NCI-H2171 treated with DMSO at 0.1 percent for 48 hours (cell line): ENCODE results near the gene PDILT.
"Not testable (repeated sequence)": the region's sequence is repeated elsewhere in the genome, so short reads cannot be mapped to it uniquely, and the experiment has no call there.

Experiments used
- DNase-seq: peaks from one replicate; lab custom pipeline; 2025; lab: John Stamatoyannopoulos, UW

Gene PDILT

DNA sequence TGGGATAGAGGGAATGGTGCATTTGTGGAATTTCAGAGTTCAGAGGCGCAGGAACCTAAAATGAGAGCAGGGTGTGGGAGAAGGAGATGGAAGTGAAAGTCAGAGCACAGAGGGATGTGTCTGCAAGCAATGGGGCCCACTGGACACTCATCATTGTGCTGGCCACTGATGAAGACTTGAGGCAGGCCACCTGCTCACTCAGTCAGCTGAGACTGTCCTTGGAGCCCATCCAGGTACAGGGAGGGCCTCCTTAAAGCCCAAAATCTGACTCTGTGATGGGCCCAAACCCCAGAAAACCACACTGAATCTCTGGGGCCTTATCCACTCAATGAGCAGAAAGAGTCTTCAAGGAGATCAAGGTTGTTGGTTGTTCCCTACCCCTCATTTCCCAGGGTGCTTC, 82.9 kb downstream of the PDILT start:
- no peak for DNase-seq

DNA sequence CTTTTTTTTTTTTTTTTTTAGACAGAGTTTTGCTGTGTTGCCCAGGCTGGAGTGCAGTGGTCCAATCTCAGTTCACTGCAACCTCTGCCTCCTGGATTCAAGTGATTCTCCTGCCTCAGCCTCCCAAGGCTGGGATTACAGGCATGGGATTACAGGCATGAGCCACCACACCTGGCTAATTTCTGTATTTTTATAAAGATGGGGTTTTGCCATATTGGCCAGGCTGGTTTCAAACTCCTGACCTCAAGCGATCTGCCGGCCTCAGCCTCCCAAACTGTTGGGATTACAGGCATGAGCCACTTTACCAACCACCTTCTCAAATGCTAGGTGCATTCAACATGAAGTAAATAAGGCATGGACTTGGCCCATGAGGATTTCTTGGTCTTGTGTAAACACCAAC, 83.5 kb downstream of the PDILT start:
- DNase-seq: not testable (repeated sequence)

DNA sequence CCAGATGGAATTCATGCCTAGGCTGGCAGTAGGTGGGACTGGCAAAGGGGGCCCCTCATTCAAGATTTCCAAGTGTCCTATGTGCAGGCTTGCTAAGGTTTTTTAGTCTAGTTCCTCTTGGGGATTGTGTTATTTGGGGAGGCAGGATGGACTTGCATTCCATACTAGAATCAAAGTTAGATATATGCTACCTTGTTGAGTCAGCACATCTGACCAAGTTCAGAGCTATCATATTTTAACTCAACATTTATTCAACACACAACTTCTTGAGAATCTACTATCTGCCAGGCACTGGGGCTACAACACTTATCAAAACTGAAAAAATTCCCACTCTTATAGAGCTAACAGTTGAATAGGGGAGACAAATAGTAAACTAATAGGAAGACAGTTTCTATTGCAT, 83.9 kb downstream of the PDILT start:
- DNase-seq: no peak

DNA sequence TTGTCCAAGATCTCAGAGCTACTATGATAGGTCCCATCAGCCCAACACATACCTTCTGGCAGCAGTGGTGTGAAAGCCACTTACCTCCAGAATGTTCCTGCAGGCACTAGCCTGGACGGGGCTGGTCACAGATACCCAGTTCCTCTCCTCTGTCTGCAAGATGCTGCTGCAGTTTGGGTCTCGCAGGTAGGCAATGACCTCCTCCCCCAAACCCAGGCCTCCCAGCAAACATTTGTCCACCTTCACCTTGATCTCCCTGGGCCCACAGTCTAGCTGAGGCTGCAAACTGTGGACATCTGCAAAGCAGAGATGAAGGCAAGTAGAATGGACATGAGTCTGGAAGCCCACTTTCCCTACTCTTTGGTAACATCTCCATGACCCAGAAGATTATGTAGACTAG, 84.4 kb downstream of the PDILT start:
- DNase-seq: no peak

DNA sequence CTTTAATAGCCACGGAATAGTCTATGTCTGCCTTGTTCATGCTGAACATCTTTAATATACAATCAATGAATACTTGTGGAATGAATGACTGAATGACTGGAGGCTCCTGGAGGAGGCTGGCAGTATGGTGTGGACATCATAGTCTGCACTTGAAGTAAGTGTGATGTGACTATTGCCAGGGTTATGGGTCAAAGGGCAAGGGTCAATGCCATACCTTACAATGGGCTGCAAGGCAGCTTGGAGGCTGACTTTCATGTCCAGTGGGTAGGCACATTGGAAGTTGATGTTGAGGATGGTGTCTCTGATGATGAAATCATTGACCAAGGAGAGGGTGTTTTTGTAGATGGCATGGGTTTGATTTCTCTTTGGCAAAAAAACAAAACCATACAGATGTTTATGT, 85.1 kb downstream of the PDILT start:
- no peak for DNase-seq

DNA sequence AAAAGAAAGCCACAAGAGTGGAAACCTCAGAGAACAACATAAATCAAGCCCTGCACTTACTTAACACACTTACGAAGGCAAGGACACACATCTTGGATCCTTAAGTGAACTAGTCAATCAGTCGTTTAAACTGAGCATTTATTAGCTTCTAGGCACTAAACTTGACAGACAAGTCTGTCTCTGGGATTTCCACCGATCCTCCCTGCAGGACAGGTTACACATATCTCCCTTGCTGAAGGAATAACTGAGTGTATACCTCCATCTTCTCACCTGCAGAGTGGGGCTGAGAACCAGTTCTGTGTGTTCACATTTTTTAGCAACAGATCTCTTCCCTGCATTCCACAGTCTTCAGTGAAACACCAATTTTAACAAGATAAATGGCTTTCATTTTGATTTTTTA, 86.1 kb downstream of the PDILT start:
- no peak for DNase-seq

DNA sequence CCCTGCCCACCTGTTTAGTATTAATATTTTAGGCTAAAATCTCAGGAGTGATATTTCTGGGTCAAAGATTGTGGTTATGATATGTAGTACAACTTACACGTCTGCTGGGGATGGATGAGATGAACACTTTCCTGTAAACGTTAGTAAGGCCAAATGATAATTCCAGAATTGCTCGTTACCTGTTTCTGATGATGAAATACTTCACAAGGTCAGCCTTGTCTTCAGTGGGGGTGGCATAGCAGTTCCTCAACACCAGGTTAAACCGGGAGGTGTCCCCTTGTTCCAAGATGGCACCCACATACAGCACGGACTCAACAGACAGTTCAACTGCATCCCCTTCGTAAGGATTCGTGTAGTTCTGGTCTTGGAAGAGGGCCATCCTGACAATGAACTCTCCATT, 86.5 kb downstream of the PDILT start:
- DNase-seq: no peak

DNA sequence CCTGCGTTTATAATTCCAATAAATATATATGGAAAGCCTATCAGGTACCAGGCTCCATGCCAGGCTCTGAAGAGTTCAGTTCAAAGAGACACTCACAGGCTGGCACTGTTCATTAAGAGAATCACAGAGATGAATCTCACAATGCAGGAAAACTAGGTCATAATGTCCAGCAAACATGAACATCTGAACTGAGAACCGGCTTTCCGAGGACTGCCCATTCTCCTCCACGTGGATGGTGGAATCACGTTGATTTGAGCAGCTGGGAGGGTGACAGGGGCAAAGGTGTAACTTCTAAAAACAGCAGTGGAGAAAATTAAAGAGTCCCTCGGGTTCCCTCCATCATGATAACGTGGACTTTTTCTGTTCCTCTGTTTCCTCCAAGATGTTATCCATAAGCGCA, 87.4 kb downstream of the PDILT start:
- DNase-seq: no peak

DNA sequence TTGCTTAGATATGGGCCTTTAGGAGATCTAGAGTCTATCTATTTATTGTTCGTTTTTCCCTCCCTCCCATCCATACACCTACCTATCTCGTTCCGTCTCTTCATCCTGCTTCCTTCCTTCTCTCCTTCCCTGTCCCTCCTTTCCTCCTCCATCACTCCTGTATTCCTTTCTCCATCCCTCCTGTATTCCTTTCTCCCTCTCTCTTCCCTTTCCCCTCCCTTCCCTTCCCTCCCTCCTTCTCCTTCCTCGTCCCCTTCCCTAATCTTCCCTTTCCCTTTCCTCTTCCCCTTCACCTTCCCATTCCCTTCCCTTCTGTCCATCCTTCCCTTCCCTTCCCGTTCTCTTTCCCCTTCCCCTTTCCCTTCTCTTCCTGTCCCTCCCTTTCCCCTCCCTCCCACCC, 87.8 kb downstream of the PDILT start:
- no peak for DNase-seq

DNA sequence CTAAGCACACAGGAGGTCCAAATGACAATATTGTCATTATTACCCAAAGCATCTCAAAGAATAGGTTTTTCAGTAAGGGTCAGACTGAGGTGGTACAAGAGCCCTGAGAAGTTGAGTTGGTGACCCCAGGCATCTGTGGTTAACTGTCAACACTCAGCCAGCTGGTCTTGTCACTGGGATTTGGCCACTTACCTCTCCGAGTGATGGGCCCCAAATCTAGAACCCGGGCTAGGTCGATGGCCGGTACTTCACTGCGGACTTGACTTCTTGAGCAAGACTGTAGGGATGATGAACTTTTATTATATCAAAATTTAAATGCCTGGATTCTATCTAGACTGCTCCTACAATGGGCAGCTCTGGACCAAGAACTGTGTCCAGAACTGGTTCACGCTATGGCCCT, 88.8 kb downstream of the PDILT start:
- DNase-seq: no peak

DNA sequence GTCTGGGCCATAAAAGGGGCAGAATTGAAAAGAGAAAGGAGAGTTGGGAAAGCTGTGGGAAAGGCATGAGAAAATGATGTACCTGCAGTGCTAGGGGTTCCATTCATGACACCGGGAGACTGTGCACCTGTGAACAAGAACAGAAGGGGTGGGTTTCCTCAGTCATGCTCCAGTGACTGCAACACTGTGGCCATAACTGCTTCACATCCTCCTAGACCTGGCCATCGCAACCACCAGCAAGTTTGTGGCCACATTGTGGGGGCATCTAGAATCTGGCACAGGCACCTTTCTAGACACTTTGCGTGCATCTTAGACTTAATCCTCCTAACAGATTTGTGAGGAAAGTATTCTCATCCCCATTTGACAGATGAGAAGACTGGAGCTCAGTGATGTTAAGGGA, 90.0 kb downstream of the PDILT start:
- no peak for DNase-seq

DNA sequence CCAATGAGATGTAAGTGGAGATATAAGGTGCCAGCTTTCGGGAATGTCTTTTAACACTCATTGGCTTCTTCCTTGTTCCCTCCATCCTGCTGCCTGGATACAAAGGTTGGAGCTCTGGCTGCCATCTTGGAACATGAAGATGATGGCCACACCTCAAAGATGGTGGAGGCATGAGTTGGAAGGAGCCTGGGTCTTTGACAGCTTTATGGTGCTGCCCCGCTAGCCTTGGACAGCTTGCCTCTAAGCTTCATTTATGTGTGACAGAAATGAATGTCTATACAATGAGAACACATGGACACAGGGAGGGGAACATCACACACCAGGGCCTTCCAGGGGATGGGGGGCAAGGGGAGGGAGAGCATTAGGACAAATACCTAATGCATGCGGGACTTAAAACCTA, 90.8 kb downstream of the PDILT start:
- no peak for DNase-seq

DNA sequence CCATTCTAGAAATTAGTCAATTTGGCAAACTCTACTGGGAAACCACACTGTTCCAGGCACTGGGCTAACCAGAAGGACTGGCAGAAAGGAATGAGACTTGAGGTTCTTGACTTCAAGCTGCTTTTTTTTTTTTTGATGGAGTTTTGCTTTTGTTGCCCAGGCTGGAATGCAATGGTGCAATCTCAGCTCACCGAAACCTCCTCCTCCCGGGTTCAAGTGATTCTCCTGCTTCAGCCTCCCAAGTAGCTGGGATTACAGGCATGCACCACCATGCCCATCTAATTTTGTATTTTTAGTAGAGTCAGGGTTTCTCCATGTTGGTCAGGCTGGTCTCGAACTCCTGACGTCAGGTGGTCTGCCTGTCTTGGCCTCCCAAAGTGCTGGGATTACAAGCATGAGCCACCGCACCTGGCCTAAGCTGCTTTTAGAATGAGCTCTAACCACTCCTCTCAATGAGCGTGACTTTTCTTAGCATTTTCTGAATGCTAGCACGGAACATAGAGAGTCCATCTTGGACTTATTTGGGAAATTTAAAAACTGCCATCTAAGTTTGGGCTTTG, 91.9 kb downstream of the PDILT start:
- DNase-seq: not testable (repeated sequence)

DNA sequence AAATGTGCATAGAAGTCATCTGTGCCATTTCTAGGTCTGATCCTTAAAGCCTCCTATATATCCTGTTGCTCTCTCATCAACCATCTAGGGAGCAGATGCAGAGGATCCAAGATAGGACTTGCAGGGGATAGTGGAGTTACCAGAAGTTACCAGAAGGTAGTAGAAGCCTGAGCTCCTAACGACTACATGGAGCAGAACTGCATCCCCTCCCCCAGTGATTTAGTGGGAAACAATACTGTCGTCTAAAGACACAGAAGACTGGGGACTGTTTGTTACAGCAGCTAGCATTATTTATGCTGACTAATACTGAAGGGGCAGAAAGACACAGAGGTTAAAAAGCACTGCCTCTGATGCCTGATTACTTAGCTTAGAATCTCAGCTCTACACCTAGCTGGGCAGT, 93.0 kb downstream of the PDILT start:
- no peak for DNase-seq

DNA sequence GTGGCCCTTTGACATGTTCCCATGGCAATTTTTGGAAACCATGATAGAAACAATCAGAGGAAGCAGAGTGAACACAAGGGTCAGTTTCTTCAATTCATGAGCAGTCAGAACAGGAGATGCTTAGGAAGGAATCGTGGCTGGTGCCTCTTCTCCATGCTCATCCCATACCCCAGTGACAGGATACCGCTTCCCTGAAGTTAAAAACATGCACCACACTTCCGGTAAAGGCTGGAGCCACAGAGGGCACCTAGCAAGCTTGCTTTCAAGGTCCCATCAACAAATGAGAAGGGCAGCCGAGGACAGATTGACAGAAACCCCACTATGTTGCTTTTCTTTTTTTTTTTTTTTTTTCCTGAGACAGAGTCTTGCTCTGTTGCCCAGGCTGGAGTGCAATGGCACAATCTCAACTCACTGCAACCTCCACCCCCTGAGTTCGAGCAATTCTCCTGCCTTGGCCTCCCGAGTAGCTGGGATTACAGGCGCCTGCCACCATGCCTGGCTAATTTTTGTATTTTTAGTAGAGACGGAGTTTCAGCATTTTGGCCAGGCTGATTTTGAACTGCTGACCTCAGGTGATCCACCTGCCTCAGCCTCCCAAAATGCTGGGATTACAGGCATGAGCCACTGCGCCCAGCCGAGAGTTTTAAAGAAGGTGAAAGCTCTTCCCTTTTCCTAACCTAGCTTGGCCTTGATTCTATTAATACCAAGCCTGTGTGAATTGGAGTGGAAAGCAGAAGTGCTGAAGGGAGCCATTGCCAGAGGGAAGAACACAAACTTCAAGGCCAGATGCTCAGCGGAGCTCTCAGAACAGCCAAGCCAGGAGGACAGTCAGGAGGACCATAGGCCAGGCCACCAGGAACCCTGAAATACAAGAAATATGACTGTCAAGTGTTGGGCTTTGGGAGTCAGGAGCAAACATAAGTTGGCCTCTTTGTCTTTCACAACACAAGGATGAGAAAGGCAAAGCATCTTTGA, 93.8 kb downstream of the PDILT start:
- no peak for DNase-seq

DNA sequence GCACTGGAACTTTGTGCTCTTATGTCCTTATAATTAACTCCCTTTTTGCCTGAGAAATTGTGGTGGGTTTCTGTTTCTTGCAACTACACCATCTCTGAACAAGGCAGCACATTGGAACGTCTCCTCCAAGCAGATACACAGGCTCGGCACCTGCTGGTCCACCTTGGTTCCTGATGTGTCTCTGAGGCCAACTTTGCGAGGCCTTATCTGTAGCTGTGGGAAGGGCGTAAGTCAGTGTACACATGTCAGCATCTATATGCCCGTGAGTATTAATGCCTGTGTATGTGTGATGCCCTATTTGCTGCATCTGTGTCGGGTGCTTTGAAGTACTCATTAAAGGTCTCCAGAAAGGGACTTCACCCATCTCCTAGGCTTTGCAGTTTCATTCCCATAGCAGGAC, 94.8 kb downstream of the PDILT start:
- DNase-seq: no peak
